MM.1S (cell line): ENCODE data around the gene FOXP1.

Experiments
- DNase-seq: peaks from one replicate; pipeline ENCODE4 v3.0.0-alpha.2; 2015
- H2AFZ ChIP-seq: fragments of 300-600 bp; sonication (generic); 2 replicates; pipeline ENCODE4 v1.6.0; 2016; ENCODE audit warnings: antibody characterized with exemption, low read length
- H3F3A ChIP-seq: fragments of 300-600 bp; sonication (generic); 2 replicates; pipeline ENCODE4 v1.6.1; 2016; ENCODE audit warnings: mild to moderate bottlenecking, antibody characterized with exemption, low read length, moderate library complexity, mixed read lengths; ENCODE audit not compliant: insufficient read depth
- H3K27ac ChIP-seq: fragments of 300-600 bp; sonication (generic); 2 replicates; pipeline ENCODE4 v1.5.1; 2016; ENCODE audit warnings: mild to moderate bottlenecking, low read length
- H3K27me3 ChIP-seq: fragments of 300-600 bp; sonication (generic); replicated peaks from 2 replicates; pipeline ENCODE4 v1.6.0; 2016; ENCODE audit warnings: low read length; ENCODE audit not compliant: insufficient read depth
- H3K36me3 ChIP-seq: fragments of 300-600 bp; sonication (generic); replicated peaks from 2 replicates; pipeline ENCODE4 v1.6.1; 2016; ENCODE audit warnings: mild to moderate bottlenecking, low read length, mixed read lengths; ENCODE audit not compliant: insufficient read depth
- H3K4me1 ChIP-seq: fragments of 300-600 bp; sonication (generic); 2 replicates; pipeline ENCODE4 v1.6.1; 2016; ENCODE audit warnings: low read length, mixed read lengths
- H3K4me2 ChIP-seq: fragments of 300-600 bp; sonication (generic); 2 replicates; pipeline ENCODE4 v1.6.0; 2016; ENCODE audit warnings: low read depth, low read length
- H3K4me3 ChIP-seq: fragments of 300-600 bp; sonication (generic); 2 replicates; pipeline ENCODE4 v1.5.1; 2016; ENCODE audit warnings: low read length, mixed read lengths
- H3K79me2 ChIP-seq: fragments of 300-600 bp; sonication (generic); 2 replicates; pipeline ENCODE4 v1.6.1; 2016; ENCODE audit warnings: mixed run types, low read length, mixed read lengths
- H3K9ac ChIP-seq: fragments of 300-600 bp; sonication (generic); 2 replicates; pipeline ENCODE4 v1.6.1; 2016; ENCODE audit warnings: low read length, mixed read lengths
- H3K9me2 ChIP-seq: fragments of 300-600 bp; sonication (generic); replicated peaks from 2 replicates; pipeline ENCODE4 v1.6.1; 2016; ENCODE audit warnings: mild to moderate bottlenecking, low read length, mixed read lengths; ENCODE audit not compliant: insufficient read depth
- H3K9me3 ChIP-seq: fragments of 300-600 bp; sonication (generic); replicated peaks from 2 replicates; pipeline ENCODE4 v1.6.1; 2016; ENCODE audit warnings: mild to moderate bottlenecking, low read length, mixed read lengths; ENCODE audit not compliant: insufficient read depth
- H4K20me1 ChIP-seq: fragments of 300-600 bp; sonication (generic); 2 replicates; pipeline ENCODE4 v1.6.1; 2016; ENCODE audit warnings: mild to moderate bottlenecking, low read length, moderate library complexity, mixed read lengths; ENCODE audit not compliant: insufficient read depth
- EZH2 ChIP-seq: fragments of 300-600 bp; sonication (generic); optimal IDR thresholded peaks from 2 replicates; pipeline ENCODE3; 2017; ENCODE audit warnings: low read depth, mild to moderate bottlenecking, antibody characterized with exemption, low read length, mixed read lengths
- EZH2phosphoT487 ChIP-seq: fragments of 300-600 bp; sonication (generic); IDR thresholded peaks from 2 replicates; pipeline ENCODE4 v1.6.1; 2018; ENCODE audit warnings: antibody characterized with exemption, low read length
- TF ChIP-seq, protein P1 (sequence below): fragments of 300-600 bp; sonication (generic); IDR thresholded peaks from 2 replicates; pipeline ENCODE4 v1.5.1; 2016; ENCODE audit warnings: antibody characterized with exemption, low read length, mixed read lengths

FOXP1 gene

GRCh38 chr3:71430941-71431552 lies 152.5 kb downstream of the FOXP1 start:
- no peaks in the 10 kb centered on the region for H3K36me3 ChIP-seq
- H3K4me2 ChIP-seq: no peak overlapping the region
- no peak overlapping the region for H3K4me3 ChIP-seq
- no peaks in the 10 kb centered on the region for H3F3A ChIP-seq
- H3K79me2 ChIP-seq: no peaks in the 10 kb centered on the region
- H4K20me1 ChIP-seq: no peaks in the 10 kb centered on the region
- H2AFZ ChIP-seq: no peak overlapping the region
- H3K27me3 ChIP-seq: no peaks in the 10 kb centered on the region
- no peak overlapping the region for H3K27ac ChIP-seq
- H3K4me1 ChIP-seq: no peaks in the 10 kb centered on the region
- H3K9me3 ChIP-seq: no peaks in the 10 kb centered on the region
- TF ChIP-seq EZH2phosphoT487 (no peak), EZH2 (no peak)
- TF ChIP-seq, protein P1, sequence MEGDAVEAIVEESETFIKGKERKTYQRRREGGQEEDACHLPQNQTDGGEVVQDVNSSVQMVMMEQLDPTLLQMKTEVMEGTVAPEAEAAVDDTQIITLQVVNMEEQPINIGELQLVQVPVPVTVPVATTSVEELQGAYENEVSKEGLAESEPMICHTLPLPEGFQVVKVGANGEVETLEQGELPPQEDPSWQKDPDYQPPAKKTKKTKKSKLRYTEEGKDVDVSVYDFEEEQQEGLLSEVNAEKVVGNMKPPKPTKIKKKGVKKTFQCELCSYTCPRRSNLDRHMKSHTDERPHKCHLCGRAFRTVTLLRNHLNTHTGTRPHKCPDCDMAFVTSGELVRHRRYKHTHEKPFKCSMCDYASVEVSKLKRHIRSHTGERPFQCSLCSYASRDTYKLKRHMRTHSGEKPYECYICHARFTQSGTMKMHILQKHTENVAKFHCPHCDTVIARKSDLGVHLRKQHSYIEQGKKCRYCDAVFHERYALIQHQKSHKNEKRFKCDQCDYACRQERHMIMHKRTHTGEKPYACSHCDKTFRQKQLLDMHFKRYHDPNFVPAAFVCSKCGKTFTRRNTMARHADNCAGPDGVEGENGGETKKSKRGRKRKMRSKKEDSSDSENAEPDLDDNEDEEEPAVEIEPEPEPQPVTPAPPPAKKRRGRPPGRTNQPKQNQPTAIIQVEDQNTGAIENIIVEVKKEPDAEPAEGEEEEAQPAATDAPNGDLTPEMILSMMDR: no peak
- DNase-seq: no peak
- no peaks in the 10 kb centered on the region for H3K9me2 ChIP-seq
- H3K9ac ChIP-seq: no peak overlapping the region

DNA sequence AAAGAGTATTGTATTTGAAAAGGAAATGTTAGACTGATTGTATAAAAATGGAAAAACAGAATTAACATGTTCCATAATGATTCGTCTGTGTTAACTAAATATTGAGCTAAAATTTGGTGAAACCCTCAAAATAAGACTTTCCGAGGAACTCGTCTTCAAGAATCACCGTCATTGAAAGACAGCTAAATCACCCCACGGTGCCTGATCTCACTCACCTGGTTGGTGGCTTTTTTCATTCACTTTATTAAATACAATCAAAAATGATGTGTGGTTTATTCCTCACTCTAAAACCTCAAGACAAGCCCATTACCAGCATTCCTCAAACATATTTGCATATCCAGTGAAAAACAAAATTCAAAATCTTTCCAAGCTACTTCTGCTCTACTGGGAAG lies 153.9 kb downstream of the FOXP1 start:
- no peaks in the 10 kb centered on the region for H3K79me2 ChIP-seq
- no peaks in the 10 kb centered on the region for H4K20me1 ChIP-seq
- no peak overlapping the region for H3K9ac ChIP-seq
- no peak overlapping the region for H3K4me2 ChIP-seq
- H3K9me2 ChIP-seq: no peaks in the 10 kb centered on the region
- TF ChIP-seq EZH2phosphoT487: no peak
- TF ChIP-seq EZH2: no peak
- no peaks in the 10 kb centered on the region for H3K9me3 ChIP-seq
- no peaks in the 10 kb centered on the region for H3K4me1 ChIP-seq
- no peaks in the 10 kb centered on the region for H3K27me3 ChIP-seq
- H3K36me3 ChIP-seq: no peaks in the 10 kb centered on the region
- H3K4me3 ChIP-seq: no peak overlapping the region
- no peak for DNase-seq
- H3F3A ChIP-seq: no peaks in the 10 kb centered on the region
- no peak overlapping the region for H3K27ac ChIP-seq
- H2AFZ ChIP-seq: no peak overlapping the region

- no peaks in the 10 kb centered on the region for H3K4me1 ChIP-seq
- no peak for DNase-seq
- no peaks in the 10 kb centered on the region for H3K9me2 ChIP-seq
- H3K4me2 ChIP-seq: no peak overlapping the region
- no peak overlapping the region for H3K27ac ChIP-seq
- H3K36me3 ChIP-seq: no peaks in the 10 kb centered on the region
- no peak for TF ChIP-seq EZH2
- TF ChIP-seq, protein P1: no peak
- no peak for TF ChIP-seq EZH2phosphoT487
- H3K79me2 ChIP-seq: no peaks in the 10 kb centered on the region
- H2AFZ ChIP-seq: no peak overlapping the region
- H3K4me3 ChIP-seq: no peak overlapping the region
- no peaks in the 10 kb centered on the region for H3K9me3 ChIP-seq
- no peaks in the 10 kb centered on the region for H4K20me1 ChIP-seq
- H3K9ac ChIP-seq: no peak overlapping the region
- H3K27me3 ChIP-seq: no peaks in the 10 kb centered on the region
- H3F3A ChIP-seq: no peaks in the 10 kb centered on the region
Observed at GRCh38 chr3:71428841-71429596, 154.5 kb downstream of the FOXP1 start.
